Liver (tissue), 9 donors: Measurements from ENCODE around the gene FRS2. TPM values are rescaled to one million over a fixed set of nuclear protein-coding genes. Genes with fewer than 3 reads are reported as not detected.

ENCODE experiments used
- DNase-seq: peaks from one replicate; pipeline ENCODE4 v3.0.0-alpha.2; 2017; ENCODE audit warnings: low spot score
- H3K27ac ChIP-seq, 2 donors: one replicate each; pipeline ENCODE4 v1.7.0; 2013; ENCODE audit warnings: inconsistent platforms in 2 of 2, low read length in 2 of 2, control low read depth in 1 of 2, low read depth in 1 of 2, mild to moderate bottlenecking in 1 of 2
- H3K27me3 ChIP-seq, 4 donors: one replicate each; pipeline versions ENCODE4 v1.6.1 to v1.7.0; 2013; ENCODE audit warnings: low read length in 3 of 4, inconsistent platforms in 1 of 4, mild to moderate bottlenecking in 1 of 4, moderate library complexity in 1 of 4; ENCODE audit not compliant: control insufficient read depth in 4 of 4, insufficient read depth in 4 of 4
- H3K36me3 ChIP-seq, 4 donors: one replicate each; pipeline versions ENCODE4 v1.6.1 to v1.7.0; 2013; ENCODE audit warnings: low read length in 3 of 4, mild to moderate bottlenecking in 3 of 4, low read depth in 1 of 4, moderate library complexity in 1 of 4; ENCODE audit not compliant: control insufficient read depth in 4 of 4, insufficient read depth in 3 of 4
- H3K4me1 ChIP-seq, 4 donors: one replicate each; pipeline versions ENCODE4 v1.6.1 to v1.7.0; 2013; ENCODE audit warnings: low read length in 3 of 4, mild to moderate bottlenecking in 3 of 4, moderate library complexity in 1 of 4; ENCODE audit not compliant: control insufficient read depth in 4 of 4, insufficient read depth in 4 of 4
- H3K4me3 ChIP-seq, 3 donors: one replicate each; pipeline versions ENCODE4 v1.6.1 to v1.7.0; 2013; ENCODE audit warnings: low read length in 3 of 3, control low read depth in 1 of 3, low read depth in 1 of 3, mild to moderate bottlenecking in 1 of 3
- H3K9ac ChIP-seq, 2 donors: one replicate each; pipeline ENCODE4 v1.7.0; 2013; ENCODE audit warnings: low read length in 2 of 2, mild to moderate bottlenecking in 2 of 2, moderate library complexity in 2 of 2, control low read depth in 1 of 2, low read depth in 1 of 2
- H3K9me3 ChIP-seq, 4 donors: one replicate each; pipeline versions ENCODE4 v1.6.1 to v1.7.0; 2013; ENCODE audit warnings: low read length in 3 of 4; ENCODE audit not compliant: control insufficient read depth in 4 of 4
- ATF3 ChIP-seq: IDR thresholded peaks from 2 replicates; pipeline ENCODE4 v1.6.1; 2016; ENCODE audit warnings: antibody characterized with exemption
- CTCF ChIP-seq: fragments of 150-350 bp; IDR thresholded peaks from 2 replicates; pipeline ENCODE4 v1.5.1; 2017; ENCODE audit warnings: improper control_type of control experiment, low read depth, low read length; ENCODE audit not compliant: missing input control
- FOXA1 ChIP-seq: IDR thresholded peaks from 2 replicates; pipeline ENCODE4 v1.6.1; 2016; ENCODE audit warnings: antibody characterized with exemption
- GABPA ChIP-seq, 2 donors: IDR thresholded peaks in 1 of 2; conservative IDR thresholded peaks in 1 of 2; 2 replicates each; pipeline ENCODE4 v1.6.1; 2016; ENCODE audit warnings: antibody characterized with exemption in 2 of 2, mild to moderate bottlenecking in 1 of 2, moderate library complexity in 1 of 2
- HNF4G ChIP-seq: IDR thresholded peaks from 2 replicates; pipeline ENCODE4 v1.6.1; 2016; ENCODE audit warnings: antibody characterized with exemption
- JUND ChIP-seq, 2 donors: IDR thresholded peaks; 2 replicates each; pipeline ENCODE4 v1.6.1; 2016; ENCODE audit warnings: antibody characterized with exemption in 2 of 2
- MAX ChIP-seq: IDR thresholded peaks from 2 replicates; pipeline ENCODE4 v1.6.1; 2016; ENCODE audit warnings: antibody characterized with exemption
- RAD21 ChIP-seq, 2 donors: IDR thresholded peaks; 2 replicates each; pipeline ENCODE4 v1.6.1; 2016; ENCODE audit warnings: antibody characterized with exemption in 2 of 2, mild to moderate bottlenecking in 2 of 2
- REST ChIP-seq: IDR thresholded peaks from 2 replicates; pipeline ENCODE4 v1.6.1; 2016; ENCODE audit warnings: antibody characterized with exemption, mild to moderate bottlenecking
- RXRA ChIP-seq, 2 donors: IDR thresholded peaks; 2 replicates each; pipeline ENCODE4 v1.6.1; 2017 to 2018; ENCODE audit warnings: antibody characterized with exemption in 2 of 2, mild to moderate bottlenecking in 1 of 2
- SP1 ChIP-seq: IDR thresholded peaks from 2 replicates; pipeline ENCODE4 v1.6.1; 2018; ENCODE audit warnings: antibody characterized with exemption, mild to moderate bottlenecking
- TAF1 ChIP-seq: conservative IDR thresholded peaks from 2 replicates; pipeline ENCODE4 v1.6.1; 2016; ENCODE audit warnings: antibody characterized with exemption, mild to moderate bottlenecking
- YY1 ChIP-seq: IDR thresholded peaks from 2 replicates; pipeline ENCODE4 v1.6.1; 2016; ENCODE audit warnings: antibody characterized with exemption, mild to moderate bottlenecking
- ZBTB33 ChIP-seq: IDR thresholded peaks from 2 replicates; pipeline ENCODE4 v1.6.1; 2016; ENCODE audit warnings: antibody characterized with exemption
- WGBS: extraction: QIAGEN DNeasy Blood & Tissue Kit; methylation state at CpG from one replicate; pipeline ENCODE4 v1.1.7; 2013; 5-methylcytosine and 5-hydroxymethylcytosine counted together
- polyA plus RNA-seq, 2 donors: library from polyadenylated mRNA; stranded (reverse) in 1 of 2; unstranded in 1 of 2; fragments of 200-250 nt in 1 of 2; fragments of >200 nt in 1 of 2; fragmentation: Nextera tagmentation in 1 of 2; extraction: Ambion mirVana in 1 of 2; gene quantifications; one replicate each; pipeline versions ENCODE4 v1.2.1 to v1.2.3, GENCODE V29; 2013 to 2015
- total RNA-seq, 2 donors: library from RNA; depleted of rRNA; stranded (reverse); fragments of >200 nt; gene quantifications; one replicate each; pipeline ENCODE4 v1.2.3, GENCODE V29; 2014
- donor health status: healthy.
- donor health status: healthy.
- donor health status: healthy.
- donor health status: healthy.
- donor health status: healthy.

The FRS2 gene
- total and polyA plus RNA-seq, 4 donors, result 7.0 to 24.0 (median 21.9) TPM

- TF ChIP-seq CTCF (peak; percentile 13), HNF4G (no peak), YY1 (peak; percentile 72), RXRA (IDR thresholded peaks at IDR 0.05) (no peak), GABPA (IDR thresholded peaks at IDR 0.05 in 1 of 2, conservative IDR thresholded peaks at IDR 0.05 in 1 of 2) (peak; percentile 89 to 97)
These were observed 115.2 kb downstream of the FRS2 start, which contains the start of gene CCT2 (continued) for GRCh38 chr12:69585189-69586062.

GRCh38 chr12:69588527-69588926, 118.3 kb downstream of the FRS2 start:
- WGBS, result 89% methylated on average over 4 of the region's 4 CpGs
- TF ChIP-seq ATF3, result no peak
- TF ChIP-seq REST, result no peak
- TF ChIP-seq JUND (IDR thresholded peaks at IDR 0.05), result no peak
- TF ChIP-seq ZBTB33, result no peak
- no peak for TF ChIP-seq MAX
- no peak for TF ChIP-seq SP1
- no peak for TF ChIP-seq RAD21 (IDR thresholded peaks at IDR 0.05)
- no peak for TF ChIP-seq TAF1
- TF ChIP-seq FOXA1, result no peak
- no peak overlapping the region for H3K27ac ChIP-seq
- H3K9me3 ChIP-seq, result no peaks in the 10 kb centered on the region
- DNase-seq, result no peak
- peaks cover 0 to 7% (median 3%) of the 10 kb centered on the region in 4 donors for H3K4me1 ChIP-seq
- no peaks in the 10 kb centered on the region for H3K27me3 ChIP-seq
- no peak overlapping the region for H3K9ac ChIP-seq
- H3K36me3 ChIP-seq, result peaks cover 4 to 59% (median 50%) of the 10 kb centered on the region in 4 donors
- H3K4me3 ChIP-seq, result no peak overlapping the region
